ENCODE measurements around the gene GET3. TPM values are rescaled to one million over a fixed set of nuclear protein-coding genes. Genes with fewer than 3 reads are reported as not detected.
A peak's percentile ranks its signal among the peaks of the same experiment; 100 is the strongest.

GET3 gene
- total RNA-seq, 1 donor, result 99.5 TPM

GRCh38 chr19:12789904-12790619 lies 52.8 kb downstream of the GET3 start:
- no peaks in the 10 kb centered on the region for H3K9me3 ChIP-seq (ENCODE audit: low read depth, low read length)
- no peaks in the 10 kb centered on the region for H3K36me3 ChIP-seq (ENCODE audit: insufficient read depth, low read length)
- H3K79me2 ChIP-seq (ENCODE audit: insufficient read depth, low read length), result peaks cover 21% of the 10 kb centered on the region
- peaks cover 30% of the 10 kb centered on the region for H3K4me1 ChIP-seq (ENCODE audit: insufficient read depth, low read length)
- peaks cover 12% of the 10 kb centered on the region for H4K20me1 ChIP-seq (ENCODE audit: insufficient read depth, low read length)
- peak overlapping the region; percentile 92 for H3K27ac ChIP-seq (ENCODE audit: low read depth, low read length)
- H3K4me3 ChIP-seq (ENCODE audit: insufficient read depth, low read length), result peak overlapping the region; percentile 98
- DNase-seq (ENCODE audit: insufficient read length, low spot score, missing footprints), result peak; percentile 100
- peak overlapping the region; percentile 88 for H3K4me2 ChIP-seq (ENCODE audit: insufficient read depth, low read length)
- H3K27me3 ChIP-seq (ENCODE audit: insufficient read depth, low read length), result no peaks in the 10 kb centered on the region
- no peak for TF ChIP-seq CTCF (IDR thresholded peaks at IDR 0.05; ENCODE audit: extremely low read depth, low read depth, low read length)
- peak overlapping the region; percentile 44 for H2AFZ ChIP-seq (ENCODE audit: low read length)

- peaks cover 21% of the 10 kb centered on the region for H3K79me2 ChIP-seq (ENCODE audit: insufficient read depth, low read length)
- H3K27ac ChIP-seq (ENCODE audit: low read depth, low read length), result peak overlapping the region; percentile 92
- peak overlapping the region; percentile 98 for H3K4me3 ChIP-seq (ENCODE audit: insufficient read depth, low read length)
- TF ChIP-seq CTCF (IDR thresholded peaks at IDR 0.05; ENCODE audit: extremely low read depth, low read depth, low read length), result no peak
- peak; percentile 88 for DNase-seq (ENCODE audit: insufficient read length, low spot score, missing footprints)
- H3K4me2 ChIP-seq (ENCODE audit: insufficient read depth, low read length), result peak overlapping the region; percentile 88
- peaks cover 12% of the 10 kb centered on the region for H4K20me1 ChIP-seq (ENCODE audit: insufficient read depth, low read length)
- H2AFZ ChIP-seq (ENCODE audit: low read length), result no peak overlapping the region
- peaks cover 30% of the 10 kb centered on the region for H3K4me1 ChIP-seq (ENCODE audit: insufficient read depth, low read length)
- H3K9me3 ChIP-seq (ENCODE audit: low read depth, low read length), result no peaks in the 10 kb centered on the region
- H3K36me3 ChIP-seq (ENCODE audit: insufficient read depth, low read length), result no peaks in the 10 kb centered on the region
- no peaks in the 10 kb centered on the region for H3K27me3 ChIP-seq (ENCODE audit: insufficient read depth, low read length)
These were observed 53.5 kb downstream of the GET3 start for GRCh38 chr19:12790628-12791344.

- Histone ChIP-seq H3K4me1 (ENCODE audit: insufficient read depth, low read length) (peaks cover 30% of the 10 kb centered on the region), H3K4me3 (ENCODE audit: insufficient read depth, low read length) (peak within 1 kb of the TSS; percentile 98), H3K27me3 (ENCODE audit: insufficient read depth, low read length) (no peaks in the 10 kb centered on the region), H3K4me2 (ENCODE audit: insufficient read depth, low read length) (peak within 1 kb of the TSS; percentile 88), H3K9me3 (ENCODE audit: low read depth, low read length) (no peaks in the 10 kb centered on the region), H2AFZ (ENCODE audit: low read length) (no peak within 1 kb of the TSS), H3K36me3 (ENCODE audit: insufficient read depth, low read length) (no peaks in the 10 kb centered on the region), H3K27ac (ENCODE audit: low read depth, low read length) (peak within 1 kb of the TSS; percentile 92), H3K79me2 (ENCODE audit: insufficient read depth, low read length) (peaks cover 21% of the 10 kb centered on the region), H4K20me1 (ENCODE audit: insufficient read depth, low read length) (peaks cover 12% of the 10 kb centered on the region)
- no peak for TF ChIP-seq CTCF (IDR thresholded peaks at IDR 0.05; ENCODE audit: extremely low read depth, low read depth, low read length)
- peak; percentile 100 for DNase-seq (ENCODE audit: insufficient read length, low spot score, missing footprints)
These were observed 54.2 kb downstream of the GET3 start, which contains the start of gene JUNB for GRCh38 chr19:12791345-12792050. Gene JUNB (plus strand): TSS chr19:12791486. CDS start chr19:12791772, 286 bp downstream.
